ENCODE results near the gene CNN3. TPM values are rescaled to one million over a fixed set of nuclear protein-coding genes. Genes with fewer than 3 reads are reported as not detected.

CNN3 gene
- total and polyA plus RNA-seq, 12 donors: 28.0 to 108 (median 62.5) TPM

GRCh38 chr1:94886361-94886760 is 40.5 kb downstream of the CNN3 start:
- no peaks in the 10 kb centered on the region for H3K9me3 ChIP-seq
- no peaks in the 10 kb centered on the region for H3K27me3 ChIP-seq
- peaks cover 5 to 14% (median 9%) of the 10 kb centered on the region in 9 donors for H3K4me1 ChIP-seq
- H3K36me3 ChIP-seq: peaks cover 0 to 10% (median 0%) of the 10 kb centered on the region in 9 donors
- H3K4me3 ChIP-seq: no peak overlapping the region
- 77 to 85% methylated on average over 5 of the region's 5 CpGs for WGBS, 2 donors
- DNase-seq (no peak), ATAC-seq (no peak)
- intact Hi-C loops (cut with DNase I): no loop called here
- H3K27ac ChIP-seq: no peak overlapping the region
- no peak for TF ChIP-seq CTCF (IDR thresholded peaks at IDR 0.05)

- intact Hi-C loops (cut with DNase I): no loop called here
- peak overlapping the region in 4 of 10 donors; percentile 4 to 57 (median 21) for H3K27ac ChIP-seq
- H3K4me3 ChIP-seq: no peak overlapping the region
- no peaks in the 10 kb centered on the region for H3K9me3 ChIP-seq
- no peak for ATAC-seq
- no peak for DNase-seq
- H3K27me3 ChIP-seq: no peaks in the 10 kb centered on the region
- no peaks in the 10 kb centered on the region for H3K36me3 ChIP-seq
- WGBS, 2 donors: 73 to 81% methylated on average over 6 of the region's 6 CpGs
- no peak for TF ChIP-seq CTCF (IDR thresholded peaks at IDR 0.05)
- H3K4me1 ChIP-seq: peaks cover 5 to 14% (median 9%) of the 10 kb centered on the region in 9 donors
Measured at GRCh38 chr1:94884507-94884906, 42.4 kb downstream of the CNN3 start.

- H3K27me3 ChIP-seq: no peaks in the 10 kb centered on the region
- H3K4me3 ChIP-seq: peak overlapping the region in 3 of 10 donors; percentile 10 to 37 (median 33)
- H3K27ac ChIP-seq: peak overlapping the region in 4 of 10 donors; percentile 4 to 57 (median 21)
- no peaks in the 10 kb centered on the region for H3K36me3 ChIP-seq
- WGBS, 2 donors: 43 to 46% methylated on average over 6 of the region's 6 CpGs
- intact Hi-C loops (cut with DNase I): no loop called here
- H3K4me1 ChIP-seq: peaks cover 5 to 14% (median 9%) of the 10 kb centered on the region in 9 donors
- TF ChIP-seq CTCF (IDR thresholded peaks at IDR 0.05): no peak
- H3K9me3 ChIP-seq: no peaks in the 10 kb centered on the region
- DNase-seq (no peak), ATAC-seq (peak in 7 of 8 donors; percentile 37 to 66 (median 53))
Measured at GRCh38 chr1:94884106-94884505, 42.8 kb downstream of the CNN3 start.

GRCh38 chr1:94883691-94884090 is 43.2 kb downstream of the CNN3 start:
- Histone ChIP-seq H3K4me3 (peak overlapping the region in 7 of 10 donors; percentile 3 to 37 (median 22)), H3K27me3 (no peaks in the 10 kb centered on the region), H3K4me1 (peaks cover 5 to 14% (median 9%) of the 10 kb centered on the region in 9 donors), H3K9me3 (no peaks in the 10 kb centered on the region), H3K36me3 (no peaks in the 10 kb centered on the region), H3K27ac (peak overlapping the region in 5 of 10 donors; percentile 4 to 57 (median 38))
- no peak for TF ChIP-seq CTCF (IDR thresholded peaks at IDR 0.05)
- peak in 7 of 8 donors; percentile 39 to 81 (median 68) for ATAC-seq
- intact Hi-C loops (cut with DNase I): no loop called here
- no peak for DNase-seq
- WGBS, 2 donors: 28 to 37% methylated on average over 4 of the region's 4 CpGs
